Measurements from ENCODE around the gene TMEM201.

TMEM201 gene

DNA sequence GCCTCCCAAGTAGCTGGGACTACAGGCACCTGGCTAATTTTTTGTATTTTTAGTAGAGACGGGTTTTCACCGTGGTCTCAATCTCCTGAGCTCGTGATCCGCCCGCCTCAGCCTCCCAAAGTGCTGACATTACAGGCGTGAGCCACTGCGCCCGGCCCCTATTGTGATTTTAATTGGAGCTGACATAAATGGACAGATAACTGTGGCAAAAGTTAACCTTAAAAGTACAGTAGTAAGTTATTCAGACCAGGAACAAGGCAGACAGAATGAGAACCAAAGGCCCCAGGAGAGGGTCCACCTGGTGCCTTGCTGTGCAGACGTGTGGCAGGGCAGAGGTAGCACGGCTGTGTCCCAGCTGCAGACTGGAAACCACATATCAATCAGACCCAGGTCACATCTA is 11.0 kb downstream of the TMEM201 start:
- Mint-ChIP-seq H3K4me1 (no peaks in the 10 kb centered on the region), H3K4me3 (no peak overlapping the region), H3K36me3 (peaks cover 14% of the 10 kb centered on the region), H3K27ac (no peak overlapping the region), H3K9me3 (no peaks in the 10 kb centered on the region), H3K27me3 (no peaks in the 10 kb centered on the region)
- CTCF ChIA-PET = interaction anchor here (1.1 kb wide), 1 partner anchor 16 kb away, joined by 3 read pairs; no protein-coding TSS in a partner anchor
- no peak for DNase-seq

DNA sequence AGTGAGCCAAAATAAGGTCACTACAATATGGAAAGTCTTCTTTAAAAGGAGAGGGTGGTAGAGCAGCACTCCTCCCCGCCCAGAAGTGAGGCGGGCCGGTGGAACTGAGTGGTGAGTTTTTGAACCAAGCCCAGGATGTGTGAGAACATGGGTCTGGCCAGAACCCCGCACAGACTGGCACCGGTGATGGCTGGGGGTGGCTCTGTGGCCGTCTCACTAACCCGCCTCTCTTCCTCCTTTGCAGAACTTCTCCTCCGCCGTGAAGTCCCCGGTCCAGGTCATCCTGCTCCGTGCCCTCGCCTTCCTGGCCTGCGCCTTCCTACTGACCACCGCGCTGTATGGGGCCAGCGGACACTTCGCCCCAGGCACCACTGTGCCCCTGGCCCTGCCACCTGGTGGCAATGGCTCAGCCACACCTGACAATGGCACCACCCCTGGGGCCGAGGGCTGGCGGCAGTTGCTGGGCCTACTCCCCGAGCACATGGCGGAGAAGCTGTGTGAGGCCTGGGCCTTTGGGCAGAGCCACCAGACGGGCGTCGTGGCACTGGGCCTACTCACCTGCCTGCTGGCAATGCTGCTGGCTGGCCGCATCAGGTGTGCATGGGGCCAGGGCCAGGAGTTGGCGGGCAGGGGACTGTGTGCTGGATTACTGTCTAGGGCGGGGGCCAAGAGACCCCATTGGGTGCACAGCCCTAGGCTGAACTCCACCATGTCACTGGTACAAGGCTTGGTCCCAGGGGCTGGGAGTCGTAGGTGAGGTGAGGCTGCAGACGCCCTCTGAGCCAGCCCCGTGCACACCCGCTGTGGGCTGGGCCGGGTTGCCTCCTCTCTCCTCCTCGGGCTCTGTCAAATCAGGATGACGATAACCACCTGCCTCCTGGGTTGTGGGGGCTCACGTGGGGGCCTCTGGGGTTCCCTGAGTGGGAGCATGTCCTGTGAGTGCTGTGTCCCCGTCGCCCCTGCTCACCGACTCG is 12.4 kb downstream of the TMEM201 start:
- CTCF ChIA-PET = no interaction called here
- H3K9me3 Mint-ChIP-seq = no peaks in the 10 kb centered on the region
- no peak overlapping the region for H3K27ac Mint-ChIP-seq
- H3K4me1 Mint-ChIP-seq = no peaks in the 10 kb centered on the region
- no peak for DNase-seq
- no peak overlapping the region for H3K4me3 Mint-ChIP-seq
- H3K27me3 Mint-ChIP-seq = no peaks in the 10 kb centered on the region
- H3K36me3 Mint-ChIP-seq = peaks cover 14% of the 10 kb centered on the region

DNA sequence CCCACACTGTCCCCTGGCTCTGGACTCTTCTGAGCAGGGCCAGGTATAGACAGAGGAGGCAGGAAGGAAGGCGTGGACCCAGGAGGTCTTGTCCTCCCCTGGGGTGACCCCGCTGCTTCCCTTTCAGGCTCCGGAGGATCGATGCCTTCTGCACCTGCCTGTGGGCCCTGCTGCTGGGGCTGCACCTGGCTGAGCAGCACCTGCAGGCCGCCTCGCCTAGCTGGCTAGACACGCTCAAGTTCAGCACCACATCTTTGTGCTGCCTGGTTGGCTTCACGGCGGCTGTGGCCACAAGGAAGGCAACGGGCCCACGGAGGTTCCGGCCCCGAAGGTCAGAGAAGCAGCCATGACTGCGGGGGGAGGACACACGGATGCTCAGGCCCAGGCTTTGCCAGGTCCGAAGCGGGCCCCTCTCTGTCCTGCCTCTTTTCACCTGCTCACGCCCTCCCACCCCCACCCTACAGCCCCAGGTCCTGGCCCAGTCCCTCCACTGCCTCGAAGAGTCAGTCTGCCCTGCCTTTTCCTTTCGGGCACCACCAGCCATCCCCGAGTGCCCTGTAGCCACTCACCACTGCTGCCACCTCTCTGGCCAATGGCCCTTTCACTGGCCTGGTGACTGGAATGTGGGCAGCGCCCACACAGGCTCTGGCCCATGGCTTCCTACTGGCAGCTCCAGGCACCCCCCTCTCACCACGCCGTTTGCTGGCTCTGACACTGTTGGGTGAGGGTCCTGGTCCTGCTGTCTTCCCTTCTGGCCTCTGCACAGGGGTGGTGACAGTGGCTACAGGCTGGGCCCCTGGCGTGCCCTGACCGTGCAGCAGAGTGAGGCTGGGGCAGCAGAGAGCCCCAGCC is 13.5 kb downstream of the TMEM201 start:
- Mint-ChIP-seq H3K4me1 (no peaks in the 10 kb centered on the region), H3K4me3 (no peak overlapping the region), H3K9me3 (no peaks in the 10 kb centered on the region), H3K27me3 (no peaks in the 10 kb centered on the region), H3K36me3 (peaks cover 12% of the 10 kb centered on the region), H3K27ac (no peak overlapping the region)
- CTCF ChIA-PET = interaction anchor here (0.5 kb wide), 1 partner anchor 599 kb away, joined by 3 read pairs; no protein-coding TSS in a partner anchor
- DNase-seq = no peak

DNA sequence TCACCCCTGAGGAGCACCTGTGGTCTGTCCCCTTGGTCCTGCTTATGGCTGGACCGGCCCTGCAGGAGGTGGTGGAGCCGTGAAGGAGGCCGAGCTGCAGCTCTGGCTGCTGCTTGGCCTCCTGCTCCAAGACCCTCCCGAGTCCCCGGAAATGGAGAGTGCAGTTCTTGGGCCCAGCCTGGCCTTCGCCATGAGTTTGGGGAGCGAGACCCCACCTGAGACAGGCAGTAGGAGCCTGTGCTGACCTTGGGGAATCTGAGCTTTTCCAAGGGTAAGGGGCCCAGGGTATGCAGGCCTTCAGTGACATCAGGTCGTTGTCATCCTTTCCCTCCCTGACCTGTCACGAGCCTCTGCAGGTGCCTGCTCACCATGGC is 14.1 kb downstream of the TMEM201 start:
- Mint-ChIP-seq H3K36me3 (peaks cover 12% of the 10 kb centered on the region), H3K4me1 (no peaks in the 10 kb centered on the region), H3K9me3 (no peaks in the 10 kb centered on the region), H3K4me3 (no peak overlapping the region), H3K27ac (no peak overlapping the region), H3K27me3 (no peaks in the 10 kb centered on the region)
- CTCF ChIA-PET = interaction anchor here (0.5 to 1.4 kb wide), 2 partner anchors 13 to 599 kb away, joined by 3 read pairs; no protein-coding TSS in a partner anchor
- no peak for DNase-seq

DNA sequence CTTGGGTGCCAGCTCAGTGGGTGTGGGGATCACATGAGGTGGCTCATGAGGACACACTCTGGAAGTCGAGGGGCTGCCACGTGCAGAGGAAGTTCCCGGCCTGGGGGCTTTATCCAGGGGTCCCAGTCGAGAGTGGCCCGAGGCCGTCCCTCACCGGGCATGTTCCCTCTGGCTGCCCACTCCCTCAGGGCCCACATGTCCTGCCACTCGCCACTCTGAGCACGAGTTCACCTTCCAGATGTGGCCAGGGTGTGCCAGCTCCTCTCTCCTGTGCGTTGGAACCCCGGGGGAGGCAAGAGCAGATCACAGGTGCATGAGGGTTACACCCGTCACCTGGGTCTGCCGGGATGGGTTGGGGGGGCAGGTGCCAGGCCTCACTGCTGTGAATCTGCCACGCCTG is 14.6 kb downstream of the TMEM201 start:
- H3K4me3 Mint-ChIP-seq = no peak overlapping the region
- no peaks in the 10 kb centered on the region for H3K4me1 Mint-ChIP-seq
- H3K36me3 Mint-ChIP-seq = peaks cover 9% of the 10 kb centered on the region
- no peaks in the 10 kb centered on the region for H3K9me3 Mint-ChIP-seq
- no peak for DNase-seq
- CTCF ChIA-PET = interaction anchor here (1.4 kb wide), 1 partner anchor 12 kb away, joined by 3 read pairs; no protein-coding TSS in a partner anchor
- H3K27ac Mint-ChIP-seq = no peak overlapping the region
- H3K27me3 Mint-ChIP-seq = no peaks in the 10 kb centered on the region

DNA sequence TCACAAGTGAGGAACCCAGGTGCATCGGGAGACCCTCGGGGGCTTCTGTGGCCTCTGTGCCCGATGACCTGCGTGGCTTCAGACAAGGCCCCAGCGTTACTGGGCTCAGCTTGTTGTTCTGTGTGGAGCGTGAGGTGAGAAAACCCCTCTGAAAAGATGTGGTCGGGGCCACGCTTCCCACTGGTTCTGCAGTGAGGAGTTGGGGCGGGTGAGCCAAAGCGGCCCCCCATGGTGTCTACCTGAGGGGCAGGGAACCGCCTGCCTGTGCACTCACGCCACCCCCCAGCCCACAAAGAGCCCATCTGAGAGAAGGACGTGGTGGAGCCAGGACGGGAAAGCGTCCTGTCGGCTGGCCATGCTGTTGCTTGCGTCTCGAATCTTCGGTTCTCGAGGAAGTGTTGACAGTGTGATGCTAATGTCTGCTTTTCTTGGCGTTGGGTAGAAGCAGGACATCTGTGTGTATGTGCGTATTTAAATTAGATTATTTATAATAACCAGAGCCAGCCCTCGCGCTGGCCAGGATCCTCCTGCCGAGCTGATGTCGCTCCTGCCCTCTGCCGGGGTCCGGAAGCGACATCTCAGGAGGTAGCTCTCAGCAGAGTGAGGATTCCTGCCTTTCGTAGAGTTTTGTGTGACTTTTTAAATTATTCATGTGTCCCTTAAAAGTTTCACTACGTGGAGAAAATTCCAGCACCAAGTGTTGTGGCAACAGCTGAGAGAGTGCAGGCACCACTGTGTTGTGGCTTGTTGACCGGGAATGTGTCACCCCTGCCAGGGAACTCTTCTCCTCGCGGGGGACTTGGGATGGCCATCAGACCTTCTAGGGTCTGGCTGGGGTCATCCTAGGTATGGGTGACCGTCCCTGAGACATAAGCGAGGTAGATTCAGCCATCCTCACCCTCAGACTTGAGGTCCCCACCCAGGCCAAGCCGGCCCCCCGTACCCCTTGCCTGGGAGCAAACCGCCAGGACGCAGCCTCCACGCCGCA is 15.3 kb downstream of the TMEM201 start:
- no peak for DNase-seq
- Mint-ChIP-seq H3K4me1 (no peaks in the 10 kb centered on the region), H3K27me3 (no peaks in the 10 kb centered on the region), H3K36me3 (peaks cover 9% of the 10 kb centered on the region), H3K4me3 (no peak overlapping the region), H3K27ac (no peak overlapping the region), H3K9me3 (no peaks in the 10 kb centered on the region)
- CTCF ChIA-PET = interaction anchor here (1.4 kb wide), 1 partner anchor 12 kb away, joined by 3 read pairs; no protein-coding TSS in a partner anchor

DNA sequence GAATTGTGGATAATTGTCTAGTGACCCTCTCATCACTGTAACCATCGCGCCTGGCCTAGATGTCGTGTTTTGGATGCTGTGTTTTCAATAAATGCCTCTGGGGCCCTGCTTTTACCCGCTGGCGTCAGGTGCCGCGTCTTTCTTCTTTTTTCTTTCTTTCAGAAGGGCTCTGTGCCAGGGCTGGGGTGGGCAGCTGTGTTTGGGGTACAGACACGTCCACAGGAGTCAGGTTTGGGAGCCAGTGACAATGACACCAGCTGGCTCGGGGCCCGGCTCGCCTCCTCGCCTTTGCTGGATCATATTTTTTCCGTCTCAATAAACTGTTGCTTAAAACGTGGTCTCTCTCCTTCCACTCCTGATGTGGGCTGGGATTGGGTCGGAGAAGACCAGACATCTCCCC is 16.1 kb downstream of the TMEM201 start:
- Mint-ChIP-seq H3K36me3 (peaks cover 7% of the 10 kb centered on the region), H3K4me1 (no peaks in the 10 kb centered on the region), H3K27ac (no peak overlapping the region), H3K9me3 (no peaks in the 10 kb centered on the region), H3K27me3 (no peaks in the 10 kb centered on the region), H3K4me3 (no peak overlapping the region)
- DNase-seq = no peak
- CTCF ChIA-PET = no interaction called here

DNA sequence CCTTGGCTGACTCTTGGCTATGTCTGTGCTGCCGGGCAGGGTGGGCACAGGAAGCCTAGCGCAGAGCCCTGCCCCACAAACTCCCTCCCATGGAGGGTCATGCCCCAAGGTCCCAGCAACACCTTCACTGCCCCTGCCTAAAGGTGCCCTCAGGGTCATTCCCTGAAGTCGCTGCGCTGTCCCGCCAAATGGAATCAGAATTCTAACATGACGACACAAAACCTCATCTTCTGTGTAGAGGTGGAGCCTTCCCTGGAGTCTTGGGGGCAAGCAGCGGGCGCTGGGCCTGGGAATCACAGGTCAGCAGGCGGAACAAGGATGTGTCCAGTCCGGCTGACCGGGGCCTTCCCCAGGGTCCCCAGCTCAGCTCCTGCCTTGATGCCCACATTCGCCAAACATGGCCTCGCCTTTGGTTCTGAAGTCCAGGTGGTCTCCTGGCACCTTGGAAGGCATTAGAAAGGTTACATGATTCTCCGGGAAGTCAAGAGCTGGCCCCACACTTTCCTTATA is 17.3 kb downstream of the TMEM201 start:
- Mint-ChIP-seq H3K4me1 (no peaks in the 10 kb centered on the region), H3K27me3 (no peaks in the 10 kb centered on the region), H3K27ac (no peak overlapping the region), H3K9me3 (no peaks in the 10 kb centered on the region), H3K36me3 (no peaks in the 10 kb centered on the region), H3K4me3 (no peak overlapping the region)
- DNase-seq = no peak
- CTCF ChIA-PET = no interaction called here

DNA sequence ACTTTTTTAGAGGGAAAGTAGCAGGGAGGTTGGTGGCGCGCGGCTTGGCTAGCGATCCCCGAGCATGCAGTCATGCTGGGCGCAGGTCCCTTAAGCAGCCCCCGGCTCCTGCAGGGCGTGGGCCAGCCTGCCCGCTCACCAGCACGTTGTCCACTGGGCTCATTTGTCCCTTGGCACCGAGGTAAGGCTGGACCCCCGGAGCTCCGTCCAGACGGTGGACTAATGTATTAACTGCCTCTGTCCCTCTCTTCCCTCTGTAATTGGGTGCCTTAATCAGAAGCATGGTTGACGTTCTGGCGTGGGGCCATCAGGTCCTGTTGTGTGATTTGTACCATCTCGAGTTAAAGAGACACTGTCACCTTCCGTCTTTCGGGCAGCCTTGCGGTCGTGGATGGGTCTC is 17.7 kb downstream of the TMEM201 start:
- no peak overlapping the region for H3K27ac Mint-ChIP-seq
- DNase-seq = no peak
- H3K4me3 Mint-ChIP-seq = no peak overlapping the region
- no peaks in the 10 kb centered on the region for H3K36me3 Mint-ChIP-seq
- no peaks in the 10 kb centered on the region for H3K4me1 Mint-ChIP-seq
- H3K9me3 Mint-ChIP-seq = no peaks in the 10 kb centered on the region
- CTCF ChIA-PET = no interaction called here
- H3K27me3 Mint-ChIP-seq = no peaks in the 10 kb centered on the region

DNA sequence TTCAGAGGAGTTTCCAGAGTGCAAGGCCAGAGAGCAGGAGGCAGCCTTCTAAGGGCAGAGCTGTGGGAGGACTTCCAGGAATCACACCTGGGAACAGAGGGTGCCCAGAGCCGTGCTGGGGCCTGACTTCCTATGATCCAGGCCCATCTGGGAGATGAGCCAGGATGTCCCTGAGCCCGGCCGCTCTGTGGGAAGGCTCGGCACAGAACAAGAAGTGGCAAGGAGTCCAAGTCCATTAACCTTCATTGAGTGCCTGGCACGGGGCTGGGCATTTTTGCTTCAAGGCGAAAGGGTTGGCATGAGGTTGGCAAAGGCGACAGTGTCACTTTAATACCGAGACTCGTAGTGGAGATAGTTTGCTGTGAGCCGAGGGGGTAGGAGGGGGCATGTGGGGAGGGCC is 18.2 kb downstream of the TMEM201 start:
- Mint-ChIP-seq H3K4me3 (no peak overlapping the region), H3K4me1 (no peaks in the 10 kb centered on the region), H3K27ac (no peak overlapping the region), H3K36me3 (no peaks in the 10 kb centered on the region), H3K9me3 (no peaks in the 10 kb centered on the region), H3K27me3 (no peaks in the 10 kb centered on the region)
- DNase-seq = no peak
- CTCF ChIA-PET = no interaction called here

DNA sequence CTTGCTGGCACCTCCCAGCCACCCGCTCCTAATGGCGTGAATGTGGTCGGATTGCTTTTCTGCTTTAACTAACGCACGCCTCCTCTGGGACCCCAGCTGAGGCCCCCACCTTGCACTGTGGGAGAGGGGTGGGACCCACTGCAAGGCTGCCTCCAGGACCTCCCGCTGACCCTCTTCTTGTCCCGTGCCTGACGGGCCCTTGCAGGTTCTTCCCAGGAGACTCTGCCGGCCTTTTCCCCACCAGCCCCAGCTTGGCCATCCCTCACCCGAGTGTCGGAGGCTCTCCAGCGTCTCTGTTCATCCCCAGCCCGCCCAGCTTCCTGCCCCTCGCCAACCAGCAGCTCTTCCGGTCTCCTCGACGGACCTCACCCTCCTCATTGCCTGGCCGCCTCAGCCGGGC is 18.6 kb downstream of the TMEM201 start:
- Mint-ChIP-seq H3K4me1 (no peaks in the 10 kb centered on the region), H3K9me3 (no peaks in the 10 kb centered on the region), H3K4me3 (no peak overlapping the region), H3K27me3 (no peaks in the 10 kb centered on the region), H3K36me3 (no peaks in the 10 kb centered on the region), H3K27ac (no peak overlapping the region)
- DNase-seq = no peak
- CTCF ChIA-PET = no interaction called here

DNA sequence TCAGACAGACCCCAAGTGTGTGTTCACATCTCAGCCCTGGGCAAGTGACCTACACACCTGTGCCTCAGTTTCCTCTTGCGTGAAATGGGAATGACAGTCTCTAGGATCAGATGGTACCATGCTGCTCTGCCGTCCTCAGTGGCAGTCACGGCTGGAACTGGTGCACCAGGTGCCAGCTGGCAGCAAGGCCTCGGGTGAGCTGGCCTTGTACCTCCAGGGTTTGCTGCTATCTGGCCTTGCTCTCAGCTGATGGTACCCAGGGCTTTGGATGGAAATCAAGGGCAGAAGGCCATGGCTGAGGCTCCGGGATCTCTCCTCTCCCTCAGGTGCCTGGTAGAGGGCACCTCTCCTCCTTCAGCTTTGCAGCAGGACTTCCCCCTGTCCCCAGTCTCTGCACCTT is 21.3 kb downstream of the TMEM201 start:
- peaks cover 3% of the 10 kb centered on the region for H3K36me3 Mint-ChIP-seq
- no peaks in the 10 kb centered on the region for H3K27me3 Mint-ChIP-seq
- H3K27ac Mint-ChIP-seq = no peak overlapping the region
- CTCF ChIA-PET = no interaction called here
- H3K4me1 Mint-ChIP-seq = no peaks in the 10 kb centered on the region
- no peak overlapping the region for H3K4me3 Mint-ChIP-seq
- H3K9me3 Mint-ChIP-seq = no peaks in the 10 kb centered on the region
- no peak for DNase-seq

DNA sequence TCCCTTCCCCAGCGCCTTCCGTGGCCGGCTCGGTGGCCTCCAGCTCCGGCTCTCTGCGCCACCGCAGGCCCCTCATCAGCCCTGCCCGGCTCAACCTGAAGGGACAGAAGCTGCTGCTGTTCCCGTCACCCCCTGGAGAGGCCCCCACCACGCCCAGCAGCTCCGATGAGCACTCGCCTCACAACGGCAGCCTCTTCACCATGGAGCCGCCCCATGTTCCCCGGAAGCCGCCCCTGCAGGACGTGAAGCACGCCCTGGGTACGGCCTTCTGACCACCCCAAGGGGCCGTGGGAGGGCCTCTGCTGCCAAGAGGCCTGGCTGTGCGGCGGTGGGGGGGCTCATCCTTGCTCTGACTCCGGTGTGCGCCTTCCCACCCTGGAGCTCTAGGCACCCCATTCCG is 21.8 kb downstream of the TMEM201 start:
- no peak overlapping the region for H3K4me3 Mint-ChIP-seq
- DNase-seq = no peak
- H3K36me3 Mint-ChIP-seq = peaks cover 3% of the 10 kb centered on the region
- CTCF ChIA-PET = no interaction called here
- H3K27ac Mint-ChIP-seq = no peak overlapping the region
- H3K9me3 Mint-ChIP-seq = no peaks in the 10 kb centered on the region
- H3K4me1 Mint-ChIP-seq = no peaks in the 10 kb centered on the region
- H3K27me3 Mint-ChIP-seq = no peaks in the 10 kb centered on the region
